Activated CD8-positive, alpha-beta T cell treated with anti-CD3 and anti-CD28 coated beads for 36 hours (primary cell): ENCODE measurements around the gene GIPR. TPM values are rescaled to one million over a fixed set of nuclear protein-coding genes. Genes with fewer than 3 reads are reported as not detected.

ENCODE experiments used
- ATAC-seq: fragments of 200-7000 bp; cut with Tn5 transposase; one replicate; pipeline ENCODE4 v1.10.0; 2021; ENCODE audit warnings: mild to moderate bottlenecking, moderate library complexity
- CTCF ChIA-PET: fragments of 350-600 bp; sonication (Branson Sonifier 250); formaldehyde crosslinking; loops from one replicate; lab custom pipeline; 2021; ENCODE audit warnings: antibody characterized with exemption; lab: Charles Lee
- POLR2A ChIA-PET: fragments of 350-600 bp; sonication (Branson Sonifier 250); formaldehyde crosslinking; loops from one replicate; lab custom pipeline; 2021; ENCODE audit warnings: antibody characterized with exemption; lab: Charles Lee
- DNase-seq: peaks from one replicate; pipeline ENCODE4 v3.0.0-alpha.2; 2020
- H3K27ac Mint-ChIP-seq: one replicate; pipeline ENCODE4 v1.8.0; 2021; ENCODE audit warnings: mild to moderate bottlenecking, mixed read lengths
- H3K27me3 Mint-ChIP-seq: one replicate; pipeline ENCODE4 v1.8.0; 2021; ENCODE audit warnings: mixed read lengths
- H3K36me3 Mint-ChIP-seq: one replicate; pipeline ENCODE4 v1.8.0; 2021; ENCODE audit warnings: low read depth, mixed read lengths
- H3K4me1 Mint-ChIP-seq: one replicate; pipeline ENCODE4 v1.8.0; 2021; ENCODE audit warnings: low read depth, mixed read lengths
- H3K4me3 Mint-ChIP-seq: one replicate; pipeline ENCODE4 v1.8.0; 2021; ENCODE audit warnings: mild to moderate bottlenecking, moderate library complexity, mixed read lengths
- H3K9me3 Mint-ChIP-seq: one replicate; pipeline ENCODE4 v1.8.0; 2021; ENCODE audit warnings: mixed read lengths
- intact Hi-C: fragments of 100-400 bp; cut with micrococcal nuclease; formaldehyde crosslinking; loops from one replicate; pipeline ENCODE4 v1.10.0; 2022
- total RNA-seq, 2 experiments: library from RNA; stranded (reverse); gene quantifications; one replicate each; pipeline ENCODE4 v1.2.3, GENCODE V29; 2021
- TF ChIP-seq, protein P1 (sequence below): fragments of 200-600 bp; IDR thresholded peaks from one replicate; pipeline ENCODE4 v1.8.0; 2022; ENCODE audit warnings: antibody characterized with exemption, mild to moderate bottlenecking

Gene GIPR
- total RNA-seq, 2 experiments from 2014 or later = 5.9 to 6.8 TPM

DNA sequence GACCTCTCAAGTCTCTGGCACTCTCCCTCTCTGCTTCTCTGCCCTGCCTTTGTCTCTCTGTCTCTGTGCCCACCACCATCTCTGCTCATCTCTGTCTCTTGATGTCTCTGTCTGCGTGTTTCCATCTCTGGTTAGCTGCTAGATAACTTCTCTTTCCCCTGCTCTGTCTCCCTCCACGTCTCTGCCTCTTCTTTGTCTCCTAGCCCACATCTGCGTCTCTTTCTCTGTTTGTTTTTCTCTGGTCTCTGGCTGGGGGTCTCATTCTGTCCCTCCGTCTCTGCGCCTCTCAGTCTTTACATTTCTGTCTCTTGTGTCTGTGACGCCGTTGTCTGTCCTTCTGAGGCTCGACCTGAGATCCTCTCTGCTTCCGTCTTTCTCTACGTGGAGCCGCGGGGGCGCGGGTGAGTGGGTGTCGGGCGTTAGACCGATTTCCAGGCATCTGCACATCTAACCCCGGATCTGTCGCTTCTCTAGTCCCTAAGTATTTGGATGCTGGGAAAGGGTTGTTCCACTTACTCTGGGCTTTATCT is 386 bp downstream of the GIPR start:
- Mint-ChIP-seq H3K36me3 (no peaks in the 10 kb centered on the region), H3K9me3 (no peaks in the 10 kb centered on the region), H3K4me3 (peak overlapping the region; percentile 79), H3K4me1 (peaks cover 32% of the 10 kb centered on the region), H3K27ac (peak overlapping the region; percentile 60), H3K27me3 (peaks cover 10% of the 10 kb centered on the region)
- intact Hi-C loops = no loop called here
- ATAC-seq = no peak
- DNase-seq = peak; percentile 65
- ChIA-PET CTCF (interaction anchor here (0.9 to 2.6 kb wide), 6 partner anchors 12 to 26 kb away, joined by 3 to 9 read pairs (median 4); no protein-coding TSS in a partner anchor), POLR2A (interaction anchor here (1.4 to 1.8 kb wide), 3 partner anchors 9 to 26 kb away, joined by 3 to 5 read pairs (median 4); no protein-coding TSS in a partner anchor)
- TF ChIP-seq, protein P1, sequence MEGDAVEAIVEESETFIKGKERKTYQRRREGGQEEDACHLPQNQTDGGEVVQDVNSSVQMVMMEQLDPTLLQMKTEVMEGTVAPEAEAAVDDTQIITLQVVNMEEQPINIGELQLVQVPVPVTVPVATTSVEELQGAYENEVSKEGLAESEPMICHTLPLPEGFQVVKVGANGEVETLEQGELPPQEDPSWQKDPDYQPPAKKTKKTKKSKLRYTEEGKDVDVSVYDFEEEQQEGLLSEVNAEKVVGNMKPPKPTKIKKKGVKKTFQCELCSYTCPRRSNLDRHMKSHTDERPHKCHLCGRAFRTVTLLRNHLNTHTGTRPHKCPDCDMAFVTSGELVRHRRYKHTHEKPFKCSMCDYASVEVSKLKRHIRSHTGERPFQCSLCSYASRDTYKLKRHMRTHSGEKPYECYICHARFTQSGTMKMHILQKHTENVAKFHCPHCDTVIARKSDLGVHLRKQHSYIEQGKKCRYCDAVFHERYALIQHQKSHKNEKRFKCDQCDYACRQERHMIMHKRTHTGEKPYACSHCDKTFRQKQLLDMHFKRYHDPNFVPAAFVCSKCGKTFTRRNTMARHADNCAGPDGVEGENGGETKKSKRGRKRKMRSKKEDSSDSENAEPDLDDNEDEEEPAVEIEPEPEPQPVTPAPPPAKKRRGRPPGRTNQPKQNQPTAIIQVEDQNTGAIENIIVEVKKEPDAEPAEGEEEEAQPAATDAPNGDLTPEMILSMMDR = no peak

DNA sequence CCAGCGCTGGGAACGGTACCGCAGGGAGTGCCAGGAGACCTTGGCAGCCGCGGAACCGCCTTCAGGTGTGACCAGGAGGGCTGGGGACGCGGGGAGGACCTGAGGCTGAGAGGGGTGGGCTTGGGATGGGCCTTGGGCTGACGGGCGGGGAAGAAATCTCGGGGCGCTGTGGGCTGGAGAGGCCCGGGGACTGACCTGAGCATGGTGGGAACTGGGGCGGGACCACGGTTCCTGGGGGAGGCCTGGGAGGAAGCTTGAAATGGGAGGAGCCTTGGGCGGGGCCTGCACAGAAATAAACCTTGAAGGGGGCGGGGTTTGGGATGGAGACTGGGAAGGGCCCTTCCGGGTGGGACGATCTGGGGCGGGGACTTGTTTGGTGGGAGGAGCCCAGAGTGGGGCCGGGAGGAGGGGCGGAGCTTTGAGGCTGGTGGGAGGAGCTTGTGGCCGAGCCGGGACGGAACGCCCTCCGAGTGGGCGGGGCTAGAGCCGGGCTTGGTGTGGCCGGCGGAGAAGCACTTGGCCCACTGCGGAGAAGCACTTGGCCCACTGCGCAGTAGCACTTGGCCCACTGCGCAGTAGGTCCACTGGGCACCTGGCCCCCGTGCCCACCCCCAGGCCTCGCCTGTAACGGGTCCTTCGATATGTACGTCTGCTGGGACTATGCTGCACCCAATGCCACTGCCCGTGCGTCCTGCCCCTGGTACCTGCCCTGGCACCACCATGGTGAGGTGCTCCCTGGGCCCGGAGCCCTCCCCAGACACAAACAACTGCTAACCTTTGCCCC is 2.8 kb downstream of the GIPR start:
- H3K4me1 Mint-ChIP-seq = peaks cover 32% of the 10 kb centered on the region
- H3K36me3 Mint-ChIP-seq = no peaks in the 10 kb centered on the region
- peaks cover 10% of the 10 kb centered on the region for H3K27me3 Mint-ChIP-seq
- no peaks in the 10 kb centered on the region for H3K9me3 Mint-ChIP-seq
- no peak overlapping the region for H3K27ac Mint-ChIP-seq
- ATAC-seq (peak; percentile 61), DNase-seq (peak; percentile 85)
- H3K4me3 Mint-ChIP-seq = peak overlapping the region; percentile 52
- intact Hi-C loops = no loop called here
- ChIA-PET POLR2A (interaction anchor here (0.8 to 1.5 kb wide), 8 partner anchors 8 to 29 kb away, joined by 3 to 5 read pairs (median 3); partner anchors contain the start of gene SNRPD2), CTCF (interaction anchor here (0.6 to 1.8 kb wide), 5 partner anchors 10 to 28 kb away, joined by 3 to 10 read pairs (median 3); partner anchors contain the start of gene QPCTL)
- TF ChIP-seq, protein P1 = no peak

DNA sequence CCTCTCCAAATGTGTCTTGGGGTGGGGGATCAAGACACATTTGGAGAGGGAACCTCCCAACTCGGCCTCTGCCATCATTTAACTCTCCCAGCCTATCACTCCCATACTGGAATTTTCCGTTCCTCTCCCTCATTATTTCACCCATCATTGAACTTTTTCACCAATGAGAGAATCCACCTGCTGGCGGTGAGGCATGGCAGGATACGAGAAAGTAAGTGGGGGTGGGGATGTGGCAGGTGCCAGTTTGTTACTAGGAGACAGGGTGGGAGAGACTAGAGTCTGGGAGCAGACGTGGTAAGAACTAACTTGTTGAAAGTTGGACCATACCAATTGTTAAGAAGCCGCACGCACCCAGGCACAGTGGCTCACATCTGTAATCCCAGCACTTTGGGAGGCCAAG is 6.9 kb downstream of the GIPR start:
- DNase-seq (no peak), ATAC-seq (no peak)
- Mint-ChIP-seq H3K36me3 (no peaks in the 10 kb centered on the region), H3K9me3 (no peaks in the 10 kb centered on the region), H3K4me3 (no peak overlapping the region), H3K4me1 (peaks cover 24% of the 10 kb centered on the region), H3K27me3 (peaks cover 8% of the 10 kb centered on the region), H3K27ac (no peak overlapping the region)
- CTCF ChIA-PET = interaction anchor here (0.9 to 2.3 kb wide), 3 partner anchors 13 to 33 kb away, joined by 3 to 9 read pairs (median 4); partner anchors contain the start of gene QPCTL
- intact Hi-C loops = no loop called here
- TF ChIP-seq, protein P1 = no peak
- POLR2A ChIA-PET = interaction anchor here (1.0 to 1.5 kb wide), 2 partner anchors 17 to 29 kb away, joined by 4 read pairs; partner anchors contain the start of gene SNRPD2

DNA sequence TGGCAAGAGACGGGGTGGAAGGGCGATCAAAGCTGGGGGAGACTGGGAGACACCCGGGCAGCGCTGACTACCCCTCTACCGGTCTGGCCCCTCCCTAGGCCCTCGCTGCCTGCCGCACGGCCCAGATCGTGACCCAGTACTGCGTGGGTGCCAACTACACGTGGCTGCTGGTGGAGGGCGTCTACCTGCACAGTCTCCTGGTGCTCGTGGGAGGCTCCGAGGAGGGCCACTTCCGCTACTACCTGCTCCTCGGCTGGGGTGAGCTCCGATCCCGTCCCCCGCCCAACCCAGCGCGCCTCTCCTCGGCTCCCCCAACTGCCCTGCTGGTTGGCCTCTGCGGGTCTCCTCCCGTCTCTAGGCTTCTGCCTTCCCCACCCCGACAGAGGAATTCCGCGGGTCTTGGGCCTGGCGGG is 8.8 kb downstream of the GIPR start:
- Mint-ChIP-seq H3K36me3 (peaks cover under 1% of the 10 kb centered on the region), H3K4me1 (peaks cover 17% of the 10 kb centered on the region), H3K27ac (peak overlapping the region; percentile 57), H3K27me3 (peaks cover 3% of the 10 kb centered on the region), H3K9me3 (no peaks in the 10 kb centered on the region), H3K4me3 (peak overlapping the region; percentile 69)
- intact Hi-C loops = no loop called here
- DNase-seq = peak; percentile 80
- TF ChIP-seq, protein P1 = no peak
- POLR2A ChIA-PET = interaction anchor here (0.6 to 3.8 kb wide), 6 partner anchors 10 to 1111 kb away, joined by 3 to 30 read pairs (median 5); partner anchors contain the start of genes GIPR, QPCTL and SNRPD2
- CTCF ChIA-PET = interaction anchor here (1.1 to 9.0 kb wide), 6 partner anchors 14 to 238 kb away, joined by 3 to 101 read pairs (median 6); partner anchors contain the start of genes QPCTL, SIX5 and SNRPD2
- ATAC-seq = peak; percentile 56
